Suprapubic skin (tissue), 4 donors: ENCODE results near the gene INPP1. TPM values are rescaled to one million over a fixed set of nuclear protein-coding genes. Genes with fewer than 3 reads are reported as not detected.

ENCODE experiments used
- DNase-seq, 2 donors: peaks; one replicate each; pipeline ENCODE4 v3.0.0-alpha.2; 2019; ENCODE audit warnings: low spot score in 2 of 2
- H3K27ac ChIP-seq: fragments of 200-600 bp; sonication (generic); one replicate; pipeline ENCODE4 v1.5.1; 2019
- H3K27me3 ChIP-seq: fragments of 200-600 bp; sonication (generic); one replicate; pipeline ENCODE4 v1.5.1; 2019
- H3K36me3 ChIP-seq: fragments of 200-600 bp; sonication (generic); one replicate; pipeline ENCODE4 v1.5.1; 2019
- H3K4me1 ChIP-seq: fragments of 200-600 bp; sonication (generic); one replicate; pipeline ENCODE4 v1.5.1; 2019
- H3K4me3 ChIP-seq: fragments of 200-600 bp; sonication (generic); one replicate; pipeline ENCODE4 v1.5.1; 2019; ENCODE audit warnings: mild to moderate bottlenecking
- H3K9me3 ChIP-seq: fragments of 200-600 bp; sonication (generic); one replicate; pipeline ENCODE4 v1.5.1; 2019
- EP300 ChIP-seq: sonication (generic); formaldehyde crosslinking; IDR thresholded peaks from one replicate; pipeline ENCODE4 v1.6.1; 2017; ENCODE audit warnings: antibody characterized with exemption
- POLR2A ChIP-seq, 2 donors: fragments of 450-650 bp; IDR thresholded peaks; one replicate each; pipeline ENCODE4 v1.6.1; 2017; ENCODE audit warnings: antibody characterized with exemption in 2 of 2, mild to moderate bottlenecking in 2 of 2, moderate library complexity in 2 of 2
- POLR2AphosphoS5 ChIP-seq, 3 donors: sonication (generic); formaldehyde crosslinking; IDR thresholded peaks; one replicate each; pipeline ENCODE4 v1.6.1; 2017; ENCODE audit warnings: antibody characterized with exemption in 3 of 3
- WGBS: methylation state at CpG from one replicate; pipeline ENCODE4 v1.1.5; 2018; 5-methylcytosine and 5-hydroxymethylcytosine counted together
- total RNA-seq, 4 donors: library from RNA; depleted of rRNA; stranded (reverse); fragments of >200 nt; gene quantifications; one replicate each; pipeline ENCODE4 v1.1.0, GENCODE V29; 2016
- TF ChIP-seq, protein P1 (sequence below), 2 donors: fragments of 200-600 bp in 1 of 2; fragments of 450-650 bp in 1 of 2; sonication (generic) in 1 of 2; IDR thresholded peaks; one replicate each; pipeline ENCODE4 v1.5.1; 2016 to 2019; ENCODE audit warnings: antibody characterized with exemption in 2 of 2, mild to moderate bottlenecking in 1 of 2, moderate library complexity in 1 of 2

The INPP1 gene
- total RNA-seq, 4 donors from 2014 or later = 14.0 to 26.5 (median 17.5) TPM

DNA sequence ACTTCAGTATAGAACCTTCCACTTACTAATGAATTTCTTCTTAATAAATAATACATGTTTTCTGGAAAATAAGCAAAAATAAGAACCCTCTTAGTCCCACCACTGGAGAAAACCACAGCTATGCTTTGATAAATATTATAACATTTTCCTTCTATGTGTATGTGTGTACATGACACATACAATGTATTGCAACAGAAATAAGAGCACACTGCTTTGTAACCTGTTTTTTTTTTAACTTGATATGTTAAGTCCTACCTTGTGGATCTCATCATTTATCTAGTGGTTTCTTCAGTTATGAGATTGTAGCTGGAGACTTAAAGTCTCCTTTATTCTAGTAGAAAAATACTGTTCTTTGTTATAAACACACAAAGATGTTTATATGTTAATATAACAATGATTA is 17.2 kb downstream of the INPP1 start:
- H3K4me3 ChIP-seq = no peak overlapping the region
- no peak for DNase-seq
- no peak overlapping the region for H3K27ac ChIP-seq
- H3K36me3 ChIP-seq = peaks cover 7% of the 10 kb centered on the region
- no peaks in the 10 kb centered on the region for H3K9me3 ChIP-seq
- peaks cover 45% of the 10 kb centered on the region for H3K4me1 ChIP-seq
- TF ChIP-seq, protein P1, sequence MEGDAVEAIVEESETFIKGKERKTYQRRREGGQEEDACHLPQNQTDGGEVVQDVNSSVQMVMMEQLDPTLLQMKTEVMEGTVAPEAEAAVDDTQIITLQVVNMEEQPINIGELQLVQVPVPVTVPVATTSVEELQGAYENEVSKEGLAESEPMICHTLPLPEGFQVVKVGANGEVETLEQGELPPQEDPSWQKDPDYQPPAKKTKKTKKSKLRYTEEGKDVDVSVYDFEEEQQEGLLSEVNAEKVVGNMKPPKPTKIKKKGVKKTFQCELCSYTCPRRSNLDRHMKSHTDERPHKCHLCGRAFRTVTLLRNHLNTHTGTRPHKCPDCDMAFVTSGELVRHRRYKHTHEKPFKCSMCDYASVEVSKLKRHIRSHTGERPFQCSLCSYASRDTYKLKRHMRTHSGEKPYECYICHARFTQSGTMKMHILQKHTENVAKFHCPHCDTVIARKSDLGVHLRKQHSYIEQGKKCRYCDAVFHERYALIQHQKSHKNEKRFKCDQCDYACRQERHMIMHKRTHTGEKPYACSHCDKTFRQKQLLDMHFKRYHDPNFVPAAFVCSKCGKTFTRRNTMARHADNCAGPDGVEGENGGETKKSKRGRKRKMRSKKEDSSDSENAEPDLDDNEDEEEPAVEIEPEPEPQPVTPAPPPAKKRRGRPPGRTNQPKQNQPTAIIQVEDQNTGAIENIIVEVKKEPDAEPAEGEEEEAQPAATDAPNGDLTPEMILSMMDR (IDR thresholded peaks at IDR 0.05) = no peak
- no peak for TF ChIP-seq EP300
- no peak for TF ChIP-seq POLR2A (IDR thresholded peaks at IDR 0.05)
- no peak for TF ChIP-seq POLR2AphosphoS5 (IDR thresholded peaks at IDR 0.05)
- H3K27me3 ChIP-seq = no peaks in the 10 kb centered on the region

DNA sequence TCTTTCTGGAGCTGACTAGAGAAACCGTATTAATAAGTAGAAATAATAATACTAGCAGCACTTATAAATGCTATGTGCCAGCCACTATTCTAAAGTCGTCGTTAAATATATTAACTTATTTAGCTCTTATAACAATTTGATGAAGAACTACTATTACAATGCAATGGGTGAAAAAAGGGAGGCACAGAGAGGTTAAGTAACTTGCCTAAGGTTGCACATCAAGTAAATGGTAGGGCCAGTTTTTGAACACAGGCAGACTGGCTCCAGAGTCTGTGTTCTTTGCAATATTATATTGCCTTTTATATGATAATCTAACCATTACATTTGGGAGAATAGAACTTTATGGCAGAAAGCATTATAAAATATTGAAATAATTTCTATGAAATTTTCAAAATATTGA is 17.6 kb downstream of the INPP1 start:
- peaks cover 12% of the 10 kb centered on the region for H3K36me3 ChIP-seq
- peaks cover 41% of the 10 kb centered on the region for H3K4me1 ChIP-seq
- H3K27ac ChIP-seq = no peak overlapping the region
- H3K27me3 ChIP-seq = no peaks in the 10 kb centered on the region
- 86% methylated on average over 3 of the region's 3 CpGs for WGBS
- no peak overlapping the region for H3K4me3 ChIP-seq
- TF ChIP-seq, protein P1 (IDR thresholded peaks at IDR 0.05) = no peak
- TF ChIP-seq POLR2A (IDR thresholded peaks at IDR 0.05) = no peak
- no peak for TF ChIP-seq POLR2AphosphoS5 (IDR thresholded peaks at IDR 0.05)
- TF ChIP-seq EP300 = no peak
- no peak for DNase-seq
- H3K9me3 ChIP-seq = no peaks in the 10 kb centered on the region

DNA sequence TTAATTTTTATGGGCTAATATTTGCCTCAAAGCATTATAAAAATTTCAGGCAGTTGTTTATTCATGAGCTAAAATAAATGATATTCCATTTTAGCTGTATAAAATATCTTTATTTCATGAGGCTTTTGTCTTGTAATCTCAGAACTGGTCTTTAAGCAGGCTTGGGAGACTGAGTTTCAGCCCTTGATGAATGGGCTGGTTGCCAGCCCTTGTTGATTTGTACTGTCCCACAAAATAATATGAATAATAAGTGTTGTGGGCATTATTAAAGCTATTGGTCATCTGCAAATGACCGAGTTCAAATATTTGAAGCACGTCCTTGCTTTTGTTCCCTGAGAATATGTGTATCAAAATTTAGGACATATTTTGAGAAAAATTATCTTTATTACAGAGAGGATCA is 18.2 kb downstream of the INPP1 start:
- Histone ChIP-seq H3K36me3 (peaks cover 17% of the 10 kb centered on the region), H3K4me3 (no peak overlapping the region)

DNA sequence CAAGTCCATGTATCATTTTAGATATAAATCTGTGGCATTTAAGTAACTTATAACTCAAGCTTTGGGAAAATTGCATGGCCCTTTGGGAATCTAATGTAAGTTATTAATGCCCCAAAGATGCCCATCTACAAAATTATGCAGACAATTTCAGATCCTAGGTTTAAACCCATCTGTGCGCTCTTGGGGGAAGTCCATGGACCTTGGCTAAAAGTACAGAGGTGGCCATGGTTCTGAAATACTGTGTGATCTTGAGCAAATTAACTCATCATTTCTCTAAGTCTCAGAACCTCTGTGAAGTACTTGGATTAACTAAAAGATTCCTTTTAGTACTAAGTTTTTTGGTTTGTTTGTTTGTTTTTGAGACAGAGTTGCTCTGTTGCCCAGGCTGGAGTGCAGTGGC is 19.5 kb downstream of the INPP1 start:
- Histone ChIP-seq H3K4me1 (peaks cover 25% of the 10 kb centered on the region), H3K36me3 (peaks cover 28% of the 10 kb centered on the region), H3K27me3 (no peaks in the 10 kb centered on the region), H3K4me3 (no peak overlapping the region), H3K27ac (no peak overlapping the region), H3K9me3 (no peaks in the 10 kb centered on the region)
- WGBS = 100% methylated on average over 1 of the region's 1 CpG
- DNase-seq = no peak
- TF ChIP-seq POLR2A (IDR thresholded peaks at IDR 0.05) (no peak), EP300 (no peak)

More for the DNA sequence above, 18.2 kb downstream of the INPP1 start:
- 99% methylated on average over 2 of the region's 2 CpGs for WGBS
- H3K27ac ChIP-seq = no peak overlapping the region
- no peaks in the 10 kb centered on the region for H3K9me3 ChIP-seq
- no peak for DNase-seq
- H3K27me3 ChIP-seq = no peaks in the 10 kb centered on the region
- no peak for TF ChIP-seq POLR2A (IDR thresholded peaks at IDR 0.05)
- no peak for TF ChIP-seq POLR2AphosphoS5 (IDR thresholded peaks at IDR 0.05)
- TF ChIP-seq EP300 = no peak
- TF ChIP-seq, protein P1 (IDR thresholded peaks at IDR 0.05) = no peak
- peaks cover 35% of the 10 kb centered on the region for H3K4me1 ChIP-seq

DNA sequence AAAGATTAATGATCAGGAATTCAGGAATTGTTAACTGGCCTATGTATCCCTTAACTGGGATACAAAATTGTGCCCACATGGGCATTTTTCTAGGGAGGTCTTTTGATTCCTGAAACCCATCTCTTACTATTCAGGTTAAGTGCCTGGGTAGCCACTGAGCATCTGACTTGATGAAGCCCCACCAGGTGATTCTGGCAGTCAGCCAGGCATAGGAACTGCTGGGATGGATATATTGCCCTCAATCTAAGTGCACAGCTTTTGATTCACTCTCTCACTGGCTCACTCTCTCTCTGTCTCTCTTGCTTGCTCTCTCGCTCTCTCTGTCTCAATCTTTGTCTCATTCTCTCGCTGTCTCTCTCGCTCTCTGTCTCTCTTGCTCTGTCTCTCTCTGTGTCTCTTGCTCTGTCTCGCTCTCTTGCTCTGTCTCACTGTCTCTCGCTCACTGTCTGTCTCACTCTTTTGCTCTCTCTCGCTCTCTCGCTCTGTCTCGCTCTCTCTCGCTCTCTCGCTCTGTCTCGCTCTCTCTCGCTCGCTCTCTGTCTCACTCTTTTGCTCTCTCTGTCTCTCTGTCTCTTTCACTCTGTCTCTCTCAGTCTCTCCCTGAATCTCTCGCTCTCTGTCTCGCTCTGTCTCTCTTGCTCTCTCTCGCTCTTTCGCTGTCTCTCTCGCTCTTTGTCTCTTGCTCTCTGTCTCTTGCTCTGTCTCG is 22.3 kb downstream of the INPP1 start:
- Histone ChIP-seq H3K9me3 (no peaks in the 10 kb centered on the region), H3K27me3 (no peaks in the 10 kb centered on the region), H3K27ac (no peak overlapping the region), H3K4me3 (no peak overlapping the region), H3K36me3 (peaks cover 52% of the 10 kb centered on the region), H3K4me1 (no peaks in the 10 kb centered on the region)
- no peak for DNase-seq
- TF ChIP-seq POLR2AphosphoS5 (IDR thresholded peaks at IDR 0.05) = no peak
- TF ChIP-seq, protein P1 (IDR thresholded peaks at IDR 0.05) = no peak
- no peak for TF ChIP-seq POLR2A (IDR thresholded peaks at IDR 0.05)
- 93% methylated on average over 19 of the region's 19 CpGs for WGBS
